Posterior vena cava (tissue), 2 donors: Measurements from ENCODE around the gene PPP1R14D. TPM values are rescaled to one million over a fixed set of nuclear protein-coding genes. Genes with fewer than 3 reads are reported as not detected.

Experiments used
- DNase-seq: peaks from one replicate; pipeline ENCODE4 v3.0.0-alpha.2; 2020; ENCODE audit warnings: low spot score
- intact Hi-C, 2 donors: fragments of 100-400 bp; cut with DNase I; formaldehyde crosslinking; loops; one replicate each; pipeline versions ENCODE4 v1.14.1 to v1.14.2; 2022 to 2023
- total RNA-seq, 2 donors: library from RNA; stranded (reverse); fragmentation: NEBNext Ultra II Directional; extraction: Animal tissue kit (Norgen Biotek cat#: 25700); gene quantifications; one replicate each; pipeline ENCODE4 v1.2.1, GENCODE V29; 2021
- donor health status: DM: yes; HTN: yes; CAD: no.
- donor health status: DM: yes; HTN: yes; CAD: no.

PPP1R14D gene
- total RNA-seq, 2 donors from 2014 or later = not detected

GRCh38 chr15:40829115-40829514 is 607 bp upstream of the PPP1R14D start:
- no peak for DNase-seq

GRCh38 chr15:40826423-40827075 is 2.0 kb downstream of the PPP1R14D start:
- intact Hi-C loops = no loop called here

More at GRCh38 chr15:40829115-40829514, 607 bp upstream of the PPP1R14D start:
- intact Hi-C loops = no loop called here

GRCh38 chr15:40825661-40826422 is 2.7 kb downstream of the PPP1R14D start:
- intact Hi-C loops = no loop called here
- no peak for DNase-seq

More at GRCh38 chr15:40826423-40827075, 2.0 kb downstream of the PPP1R14D start:
- no peak for DNase-seq

- intact Hi-C loops = no loop called here
Observed at GRCh38 chr15:40823572-40824343, 4.8 kb downstream of the PPP1R14D start.

GRCh38 chr15:40821195-40821594 is 7.3 kb downstream of the PPP1R14D start:
- no peak for DNase-seq
- intact Hi-C loops = no loop called here

More at GRCh38 chr15:40823572-40824343, 4.8 kb downstream of the PPP1R14D start:
- DNase-seq = no peak

GRCh38 chr15:40819048-40819447 is 9.5 kb downstream of the PPP1R14D start:
- DNase-seq = no peak
- intact Hi-C loops = no loop called here

GRCh38 chr15:40815042-40815698 is 13.3 kb downstream of the PPP1R14D start:
- intact Hi-C loops = no loop called here
- DNase-seq = no peak

GRCh38 chr15:40812721-40813425 is 15.6 kb downstream of the PPP1R14D start:
- DNase-seq = no peak
- intact Hi-C loops = no loop called here

- intact Hi-C loops = no loop called here
- DNase-seq = no peak
Observed at GRCh38 chr15:40808861-40809450, 19.6 kb downstream of the PPP1R14D start.

GRCh38 chr15:40807888-40808461 is 20.5 kb downstream of the PPP1R14D start:
- intact Hi-C loops = no loop called here
- no peak for DNase-seq

- peak; percentile 99 for DNase-seq
- intact Hi-C loops = no loop called here
Observed at GRCh38 chr15:40807028-40807887, 21.2 kb downstream of the PPP1R14D start, which contains the start of the genes DNAJC17 and ZFYVE19. Gene DNAJC17, minus strand, starts transcription at chr15:40807473. Its CDS starts 27 bp downstream, at chr15:40807446. Gene ZFYVE19, plus strand, starts transcription at chr15:40807089. Its CDS starts 501 bp downstream, at chr15:40807590.

- DNase-seq = no peak
- intact Hi-C loops = no loop called here
Observed at GRCh38 chr15:40806672-40807027, 21.9 kb downstream of the PPP1R14D start.

- DNase-seq = no peak
- intact Hi-C loops = no loop called here
Observed at GRCh38 chr15:40803688-40804087, 24.8 kb downstream of the PPP1R14D start.

GRCh38 chr15:40803076-40803475 is 25.4 kb downstream of the PPP1R14D start:
- intact Hi-C loops = no loop called here
- no peak for DNase-seq

- intact Hi-C loops = no loop called here
Observed at GRCh38 chr15:40799523-40799922, 29.0 kb downstream of the PPP1R14D start.

GRCh38 chr15:40796512-40796911 is 32.0 kb downstream of the PPP1R14D start:
- intact Hi-C loops = no loop called here
- DNase-seq = no peak

More at GRCh38 chr15:40799523-40799922, 29.0 kb downstream of the PPP1R14D start:
- DNase-seq = no peak

GRCh38 chr15:40796041-40796440 is 32.5 kb downstream of the PPP1R14D start:
- no peak for DNase-seq
- intact Hi-C loops = no loop called here
